H1 (cell line): ENCODE measurements around the gene KLHL1. TPM values are rescaled to one million over a fixed set of nuclear protein-coding genes. Genes with fewer than 3 reads are reported as not detected.

Experiments used
- CTCF ChIA-PET: fragments of 300-600 bp; sonication (Branson Sonifier 250); formaldehyde crosslinking; loops from one replicate; lab custom pipeline; 2021; ENCODE audit not compliant: partially characterized antibody; lab: Charles Lee
- POLR2A ChIA-PET: fragments of 300-600 bp; sonication (Branson Sonifier 250); formaldehyde crosslinking; loops from one replicate; lab custom pipeline; 2021; ENCODE audit warnings: inconsistent platforms; ENCODE audit not compliant: partially characterized antibody; lab: Charles Lee
- DNase-seq, 2 experiments: peaks; one replicate each; pipeline versions ENCODE4 v3.0.0 to v3.0.0-alpha.2; 2010 to 2022; ENCODE audit warnings: low spot score in 2 of 2, low read depth in 1 of 2, mixed read lengths in 1 of 2
- FAIRE-seq: peaks from 2 replicates; lab custom pipeline; 2011; peaks lifted over from hg19 to GRCh38; lab: Jason Lieb, UNC
- H2AFZ ChIP-seq: 2 replicates; pipeline ENCODE4 v1.8.1; 2012; ENCODE audit warnings: low read length, inconsistent platforms
- H2AK5ac ChIP-seq: 2 replicates; pipeline ENCODE4 v1.6.1; 2013; ENCODE audit warnings: low read depth, low read length
- H2BK120ac ChIP-seq: replicated peaks from 2 replicates; pipeline ENCODE3; 2013; ENCODE audit warnings: low read depth, low read length, inconsistent platforms
- H2BK12ac ChIP-seq: 2 replicates; pipeline ENCODE4 v1.6.1; 2013; ENCODE audit warnings: low read depth, low read length
- H2BK15ac ChIP-seq: 2 replicates; pipeline ENCODE4 v1.6.1; 2013; ENCODE audit warnings: low read length
- H2BK20ac ChIP-seq: 2 replicates; pipeline ENCODE4 v1.6.1; 2013; ENCODE audit warnings: low read length
- H2BK5ac ChIP-seq: 2 replicates; pipeline ENCODE4 v1.6.1; 2013; ENCODE audit warnings: low read depth, low read length
- H3K14ac ChIP-seq: 2 replicates; pipeline ENCODE4 v1.6.1; 2013; ENCODE audit warnings: inconsistent platforms; ENCODE audit not compliant: insufficient read length
- H3K18ac ChIP-seq: 2 replicates; pipeline ENCODE4 v1.6.1; 2013; ENCODE audit warnings: low read length; ENCODE audit errors: extremely low read depth
- H3K23ac ChIP-seq: 2 replicates; pipeline ENCODE4 v1.6.1; 2013; ENCODE audit warnings: inconsistent platforms; ENCODE audit not compliant: insufficient read length
- H3K23me2 ChIP-seq: 2 replicates; pipeline ENCODE4 v1.6.1; 2013; ENCODE audit warnings: low read depth, low read length
- H3K27ac ChIP-seq: 2 replicates; pipeline ENCODE4 v1.6.1; 2011; ENCODE audit warnings: low read depth, low read length, inconsistent platforms
- H3K27me3 ChIP-seq, 4 experiments: replicated peaks in 1 of 4; 1 replicate in 1 of 4; 2 replicates in 3 of 4; pipeline versions ENCODE4 v1.6.1 to v1.8.1; 2011 to 2013; ENCODE audit warnings: low read length in 3 of 4, mild to moderate bottlenecking in 3 of 4, inconsistent platforms in 2 of 4, mixed read lengths in 2 of 4, moderate library complexity in 1 of 4; ENCODE audit not compliant: control insufficient read depth in 3 of 4, insufficient read depth in 3 of 4; ENCODE audit errors: extremely low read depth in 1 of 4
- H3K36me3 ChIP-seq, 4 experiments: 2 replicates each; pipeline versions ENCODE4 v1.6.1 to v1.8.1; 2011 to 2013; ENCODE audit warnings: mild to moderate bottlenecking in 4 of 4, low read length in 3 of 4, moderate library complexity in 2 of 4, control low read depth in 1 of 4, inconsistent platforms in 1 of 4; ENCODE audit not compliant: insufficient read depth in 4 of 4, control insufficient read depth in 2 of 4
- H3K4ac ChIP-seq: replicated peaks from 2 replicates; pipeline ENCODE3; 2013; ENCODE audit warnings: low read length, low read depth, mixed read lengths, inconsistent platforms; ENCODE audit not compliant: insufficient read length
- H3K4me1 ChIP-seq, 4 experiments: replicated peaks in 1 of 4; 1 replicate in 1 of 4; 2 replicates in 3 of 4; pipeline versions ENCODE4 v1.6.1 to v1.8.1; 2011 to 2013; ENCODE audit warnings: low read length in 3 of 4, inconsistent platforms in 2 of 4, mixed read lengths in 1 of 4; ENCODE audit not compliant: insufficient read depth in 4 of 4, control insufficient read depth in 3 of 4
- H3K4me2 ChIP-seq, 2 experiments: 2 replicates each; pipeline versions ENCODE4 v1.6.1 to v1.8.1; 2011 to 2013; ENCODE audit warnings: low read depth in 2 of 2, low read length in 2 of 2, control low read depth in 1 of 2, inconsistent platforms in 1 of 2, mild to moderate bottlenecking in 1 of 2; ENCODE audit not compliant: insufficient read depth in 1 of 2
- H3K4me3 ChIP-seq, 4 experiments: fragments of 200-600, 300-600 bp in 1 of 4; sonication (generic), shearing (Covaris generic), sonication (Bioruptor Twin) in 1 of 4; 2 replicates each; pipeline versions ENCODE4 v1.5.1 to v1.8.1; 2011 to 2016; ENCODE audit warnings: low read length in 4 of 4, low read depth in 3 of 4, control low read depth in 2 of 4, inconsistent platforms in 2 of 4, mild to moderate bottlenecking in 2 of 4, mixed read lengths in 1 of 4, moderate library complexity in 1 of 4; ENCODE audit not compliant: insufficient read depth in 2 of 4; ENCODE audit errors: extremely low read depth in 1 of 4
- H3K56ac ChIP-seq: replicated peaks from 2 replicates; pipeline ENCODE3; 2013; ENCODE audit warnings: low read depth, mild to moderate bottlenecking, mixed read lengths, low read length, inconsistent platforms; ENCODE audit not compliant: insufficient read length
- H3K79me1 ChIP-seq: 2 replicates; pipeline ENCODE4 v1.6.1; 2013; ENCODE audit warnings: low read depth, low read length, control low read depth
- H3K79me2 ChIP-seq, 2 experiments: 2 replicates each; pipeline versions ENCODE4 v1.6.1 to v1.8.1; 2012 to 2013; ENCODE audit warnings: low read length in 2 of 2, mild to moderate bottlenecking in 2 of 2, inconsistent platforms in 1 of 2; ENCODE audit not compliant: insufficient read depth in 2 of 2, control insufficient read depth in 1 of 2
- H3K9ac ChIP-seq, 4 experiments: replicated peaks in 1 of 4; 1 replicate in 1 of 4; 2 replicates in 3 of 4; pipeline versions ENCODE4 v1.6.1 to v1.8.1; 2011 to 2013; ENCODE audit warnings: low read depth in 3 of 4, low read length in 3 of 4, control low read depth in 2 of 4, mild to moderate bottlenecking in 2 of 4, moderate library complexity in 2 of 4, inconsistent platforms in 1 of 4; ENCODE audit errors: extremely low read depth in 1 of 4
- H3K9me3 ChIP-seq, 2 experiments: 2 replicates each; pipeline versions ENCODE4 v1.6.1 to v1.8.1; 2012 to 2013; ENCODE audit warnings: mild to moderate bottlenecking in 2 of 2, moderate library complexity in 2 of 2, control low read depth in 1 of 2, inconsistent platforms in 1 of 2, low read depth in 1 of 2, low read length in 1 of 2, mixed read lengths in 1 of 2; ENCODE audit not compliant: insufficient read depth in 2 of 2
- H4K20me1 ChIP-seq, 2 experiments: replicated peaks in 1 of 2; 2 replicates each; pipeline versions ENCODE3 to v1.8.1; 2011 to 2013; ENCODE audit warnings: inconsistent platforms in 2 of 2, low read length in 2 of 2, mild to moderate bottlenecking in 1 of 2; ENCODE audit not compliant: insufficient read depth in 2 of 2, control insufficient read depth in 1 of 2
- H4K5ac ChIP-seq: 2 replicates; pipeline ENCODE4 v1.6.1; 2013; ENCODE audit warnings: low read length, low read depth, mixed read lengths, inconsistent platforms; ENCODE audit not compliant: insufficient read length
- H4K8ac ChIP-seq: 2 replicates; pipeline ENCODE4 v1.8.0; 2013; ENCODE audit warnings: mild to moderate bottlenecking, moderate library complexity, low read length, inconsistent platforms; ENCODE audit not compliant: insufficient read depth; ENCODE audit errors: extremely low read depth
- H4K91ac ChIP-seq: replicated peaks from 2 replicates; pipeline ENCODE3; 2013; ENCODE audit warnings: low read length, mixed read lengths, inconsistent platforms; ENCODE audit not compliant: insufficient read length
- polyA plus RNA-seq, 7 experiments: library from polyadenylated mRNA; depleted of rRNA in 3 of 7; stranded (reverse) in 5 of 7; unstranded in 2 of 7; fragments of >200 nt in 5 of 7; fragments of 200-250 nt in 2 of 7; gene quantifications; 1 replicate in 5 of 7; 2 replicates in 1 of 7; 4 replicates in 1 of 7; pipeline versions ENCODE4 v1.2.1 to v1.2.3, GENCODE V29; 2011 to 2013; ENCODE audit warnings: missing spikeins in 2 of 7, mixed read lengths in 2 of 7
- total RNA-seq: library from RNA; stranded (reverse); fragmentation: NEBNext Ultra II Directional; extraction: Animal tissue kit (Norgen Biotek cat#: 25700); gene quantifications from 2 replicates; pipeline ENCODE4 v1.2.1, GENCODE V29; 2021
- TF ChIP-seq, protein P1 (sequence below): fragments of 300-600 bp; sonication (generic); IDR thresholded peaks from 2 replicates; pipeline ENCODE4 v1.7.1; 2012; ENCODE audit warnings: low read length, moderate library complexity, mild to moderate bottlenecking, inconsistent platforms; ENCODE audit not compliant: insufficient replicate concordance

KLHL1 gene
- total and polyA plus RNA-seq, 2 of the 8 experiments (the other 6 are each of a cell fraction or from before 2014, with no cell fraction given): not detected

DNA sequence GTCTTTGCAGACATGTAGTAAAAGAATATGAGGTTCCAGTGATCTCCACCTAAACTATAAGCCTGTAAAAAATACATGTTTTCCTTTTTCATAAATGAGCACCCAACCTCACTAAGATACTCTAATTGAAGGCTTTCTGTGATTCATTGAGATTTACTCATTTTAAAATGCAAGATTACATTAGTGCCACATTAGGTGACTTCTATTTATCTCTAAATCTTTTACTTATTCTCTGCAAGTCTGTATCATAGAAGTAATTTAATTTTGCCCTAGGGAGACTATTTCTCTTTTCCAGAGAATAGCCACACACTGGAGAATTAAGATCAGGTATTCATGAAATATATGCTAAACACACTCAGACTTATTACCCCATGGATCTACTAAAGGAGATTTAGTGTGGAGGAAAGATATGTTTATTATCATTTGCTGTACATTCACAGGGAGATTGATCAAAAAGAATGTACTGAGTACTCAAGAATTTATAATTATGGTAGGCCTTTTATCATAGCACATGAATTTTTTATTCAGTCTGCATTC is 290.9 kb downstream of the KLHL1 start:
- no peak for DNase-seq
- H2BK15ac ChIP-seq: no peak overlapping the region
- no peak overlapping the region for H4K91ac ChIP-seq
- no peak overlapping the region for H3K23ac ChIP-seq
- no peak overlapping the region for H4K8ac ChIP-seq
- H3K79me2 ChIP-seq: no peaks in the 10 kb centered on the region
- no peak overlapping the region for H2BK12ac ChIP-seq
- H2BK20ac ChIP-seq: no peak overlapping the region
- no peak for FAIRE-seq
- H3K9me3 ChIP-seq: no peaks in the 10 kb centered on the region
- no peak overlapping the region for H3K14ac ChIP-seq
- no peak overlapping the region for H3K4me2 ChIP-seq
- H3K56ac ChIP-seq: no peak overlapping the region
- H2AFZ ChIP-seq: no peak overlapping the region
- no peaks in the 10 kb centered on the region for H3K36me3 ChIP-seq
- no peaks in the 10 kb centered on the region for H3K27me3 ChIP-seq
- H2AK5ac ChIP-seq: no peak overlapping the region
- ChIA-PET CTCF (interaction anchor here (1.0 to 1.4 kb wide), 2 partner anchors 9 to 252 kb away, joined by 3 read pairs; no protein-coding TSS in a partner anchor), POLR2A (no interaction called here)
- H3K79me1 ChIP-seq: no peaks in the 10 kb centered on the region
- no peaks in the 10 kb centered on the region for H3K4me1 ChIP-seq
- H3K9ac ChIP-seq: no peak overlapping the region
- no peaks in the 10 kb centered on the region for H4K20me1 ChIP-seq
- H2BK120ac ChIP-seq: no peak overlapping the region
- H3K23me2 ChIP-seq: no peaks in the 10 kb centered on the region
- H3K4ac ChIP-seq: no peak overlapping the region
- no peak overlapping the region for H3K4me3 ChIP-seq
- H3K18ac ChIP-seq: no peak overlapping the region
- H4K5ac ChIP-seq: no peak overlapping the region
- no peak overlapping the region for H2BK5ac ChIP-seq
- no peak overlapping the region for H3K27ac ChIP-seq
- TF ChIP-seq, protein P1, sequence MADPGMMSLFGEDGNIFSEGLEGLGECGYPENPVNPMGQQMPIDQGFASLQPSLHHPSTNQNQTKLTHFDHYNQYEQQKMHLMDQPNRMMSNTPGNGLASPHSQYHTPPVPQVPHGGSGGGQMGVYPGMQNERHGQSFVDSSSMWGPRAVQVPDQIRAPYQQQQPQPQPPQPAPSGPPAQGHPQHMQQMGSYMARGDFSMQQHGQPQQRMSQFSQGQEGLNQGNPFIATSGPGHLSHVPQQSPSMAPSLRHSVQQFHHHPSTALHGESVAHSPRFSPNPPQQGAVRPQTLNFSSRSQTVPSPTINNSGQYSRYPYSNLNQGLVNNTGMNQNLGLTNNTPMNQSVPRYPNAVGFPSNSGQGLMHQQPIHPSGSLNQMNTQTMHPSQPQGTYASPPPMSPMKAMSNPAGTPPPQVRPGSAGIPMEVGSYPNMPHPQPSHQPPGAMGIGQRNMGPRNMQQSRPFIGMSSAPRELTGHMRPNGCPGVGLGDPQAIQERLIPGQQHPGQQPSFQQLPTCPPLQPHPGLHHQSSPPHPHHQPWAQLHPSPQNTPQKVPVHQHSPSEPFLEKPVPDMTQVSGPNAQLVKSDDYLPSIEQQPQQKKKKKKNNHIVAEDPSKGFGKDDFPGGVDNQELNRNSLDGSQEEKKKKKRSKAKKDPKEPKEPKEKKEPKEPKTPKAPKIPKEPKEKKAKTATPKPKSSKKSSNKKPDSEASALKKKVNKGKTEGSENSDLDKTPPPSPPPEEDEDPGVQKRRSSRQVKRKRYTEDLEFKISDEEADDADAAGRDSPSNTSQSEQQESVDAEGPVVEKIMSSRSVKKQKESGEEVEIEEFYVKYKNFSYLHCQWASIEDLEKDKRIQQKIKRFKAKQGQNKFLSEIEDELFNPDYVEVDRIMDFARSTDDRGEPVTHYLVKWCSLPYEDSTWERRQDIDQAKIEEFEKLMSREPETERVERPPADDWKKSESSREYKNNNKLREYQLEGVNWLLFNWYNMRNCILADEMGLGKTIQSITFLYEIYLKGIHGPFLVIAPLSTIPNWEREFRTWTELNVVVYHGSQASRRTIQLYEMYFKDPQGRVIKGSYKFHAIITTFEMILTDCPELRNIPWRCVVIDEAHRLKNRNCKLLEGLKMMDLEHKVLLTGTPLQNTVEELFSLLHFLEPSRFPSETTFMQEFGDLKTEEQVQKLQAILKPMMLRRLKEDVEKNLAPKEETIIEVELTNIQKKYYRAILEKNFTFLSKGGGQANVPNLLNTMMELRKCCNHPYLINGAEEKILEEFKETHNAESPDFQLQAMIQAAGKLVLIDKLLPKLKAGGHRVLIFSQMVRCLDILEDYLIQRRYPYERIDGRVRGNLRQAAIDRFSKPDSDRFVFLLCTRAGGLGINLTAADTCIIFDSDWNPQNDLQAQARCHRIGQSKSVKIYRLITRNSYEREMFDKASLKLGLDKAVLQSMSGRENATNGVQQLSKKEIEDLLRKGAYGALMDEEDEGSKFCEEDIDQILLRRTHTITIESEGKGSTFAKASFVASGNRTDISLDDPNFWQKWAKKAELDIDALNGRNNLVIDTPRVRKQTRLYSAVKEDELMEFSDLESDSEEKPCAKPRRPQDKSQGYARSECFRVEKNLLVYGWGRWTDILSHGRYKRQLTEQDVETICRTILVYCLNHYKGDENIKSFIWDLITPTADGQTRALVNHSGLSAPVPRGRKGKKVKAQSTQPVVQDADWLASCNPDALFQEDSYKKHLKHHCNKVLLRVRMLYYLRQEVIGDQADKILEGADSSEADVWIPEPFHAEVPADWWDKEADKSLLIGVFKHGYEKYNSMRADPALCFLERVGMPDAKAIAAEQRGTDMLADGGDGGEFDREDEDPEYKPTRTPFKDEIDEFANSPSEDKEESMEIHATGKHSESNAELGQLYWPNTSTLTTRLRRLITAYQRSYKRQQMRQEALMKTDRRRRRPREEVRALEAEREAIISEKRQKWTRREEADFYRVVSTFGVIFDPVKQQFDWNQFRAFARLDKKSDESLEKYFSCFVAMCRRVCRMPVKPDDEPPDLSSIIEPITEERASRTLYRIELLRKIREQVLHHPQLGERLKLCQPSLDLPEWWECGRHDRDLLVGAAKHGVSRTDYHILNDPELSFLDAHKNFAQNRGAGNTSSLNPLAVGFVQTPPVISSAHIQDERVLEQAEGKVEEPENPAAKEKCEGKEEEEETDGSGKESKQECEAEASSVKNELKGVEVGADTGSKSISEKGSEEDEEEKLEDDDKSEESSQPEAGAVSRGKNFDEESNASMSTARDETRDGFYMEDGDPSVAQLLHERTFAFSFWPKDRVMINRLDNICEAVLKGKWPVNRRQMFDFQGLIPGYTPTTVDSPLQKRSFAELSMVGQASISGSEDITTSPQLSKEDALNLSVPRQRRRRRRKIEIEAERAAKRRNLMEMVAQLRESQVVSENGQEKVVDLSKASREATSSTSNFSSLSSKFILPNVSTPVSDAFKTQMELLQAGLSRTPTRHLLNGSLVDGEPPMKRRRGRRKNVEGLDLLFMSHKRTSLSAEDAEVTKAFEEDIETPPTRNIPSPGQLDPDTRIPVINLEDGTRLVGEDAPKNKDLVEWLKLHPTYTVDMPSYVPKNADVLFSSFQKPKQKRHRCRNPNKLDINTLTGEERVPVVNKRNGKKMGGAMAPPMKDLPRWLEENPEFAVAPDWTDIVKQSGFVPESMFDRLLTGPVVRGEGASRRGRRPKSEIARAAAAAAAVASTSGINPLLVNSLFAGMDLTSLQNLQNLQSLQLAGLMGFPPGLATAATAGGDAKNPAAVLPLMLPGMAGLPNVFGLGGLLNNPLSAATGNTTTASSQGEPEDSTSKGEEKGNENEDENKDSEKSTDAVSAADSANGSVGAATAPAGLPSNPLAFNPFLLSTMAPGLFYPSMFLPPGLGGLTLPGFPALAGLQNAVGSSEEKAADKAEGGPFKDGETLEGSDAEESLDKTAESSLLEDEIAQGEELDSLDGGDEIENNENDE: no peak
